Measurements from ENCODE around the gene SH3RF3.
"Not testable (repeated sequence)": the region's sequence is repeated elsewhere in the genome, so short reads cannot be mapped to it uniquely, and the experiment has no call there.

SH3RF3 gene

DNA sequence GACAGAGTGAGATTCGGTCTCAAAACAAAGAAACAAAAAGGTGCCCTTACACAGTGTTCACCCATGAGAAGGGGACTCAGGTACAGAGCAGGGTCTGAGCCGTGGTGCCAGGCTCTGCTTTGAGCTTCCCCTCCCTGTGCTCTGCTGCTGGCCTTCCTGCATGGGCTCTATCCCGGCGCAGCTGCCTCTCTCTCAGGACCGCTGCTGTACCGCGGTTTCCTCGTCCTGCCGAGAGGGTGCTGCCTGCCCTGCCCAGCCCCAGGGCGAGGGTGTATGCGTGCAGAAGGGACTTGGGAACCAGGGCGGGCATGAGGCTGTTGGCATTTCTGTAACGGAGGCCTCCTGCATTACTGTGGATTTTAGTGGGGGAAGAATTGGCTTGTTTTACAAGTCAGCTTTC is 30.1 kb downstream of the SH3RF3 start:
- DNase-seq, result no peak

GRCh38 chr2:109160714-109161440 is 31.9 kb downstream of the SH3RF3 start:
- no peak for DNase-seq

DNA sequence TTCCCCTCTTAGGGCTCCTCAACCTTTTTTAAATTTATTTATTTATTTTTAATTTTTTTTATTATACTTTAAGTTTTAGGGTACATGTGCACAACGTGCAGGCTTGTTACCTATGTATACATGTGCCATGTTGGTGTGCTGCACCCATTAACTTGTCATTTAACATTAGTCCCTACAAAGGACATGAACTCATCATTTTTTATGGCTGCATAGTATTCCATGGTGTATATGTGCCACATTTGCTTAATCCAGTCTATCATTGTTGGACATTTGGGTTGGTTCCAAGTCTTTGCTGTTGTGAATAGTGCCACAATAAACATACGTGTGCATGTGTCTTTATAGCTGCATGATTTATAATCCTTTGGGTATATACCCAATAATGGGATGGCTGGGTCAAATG is 33.4 kb downstream of the SH3RF3 start:
- not testable (repeated sequence) for DNase-seq

- peak in 1 of 2 experiments; percentile 51 for DNase-seq
These were observed 34.0 kb downstream of the SH3RF3 start for GRCh38 chr2:109162999-109163398.

GRCh38 chr2:109164311-109164710 is 35.3 kb downstream of the SH3RF3 start:
- DNase-seq, result no peak

DNA sequence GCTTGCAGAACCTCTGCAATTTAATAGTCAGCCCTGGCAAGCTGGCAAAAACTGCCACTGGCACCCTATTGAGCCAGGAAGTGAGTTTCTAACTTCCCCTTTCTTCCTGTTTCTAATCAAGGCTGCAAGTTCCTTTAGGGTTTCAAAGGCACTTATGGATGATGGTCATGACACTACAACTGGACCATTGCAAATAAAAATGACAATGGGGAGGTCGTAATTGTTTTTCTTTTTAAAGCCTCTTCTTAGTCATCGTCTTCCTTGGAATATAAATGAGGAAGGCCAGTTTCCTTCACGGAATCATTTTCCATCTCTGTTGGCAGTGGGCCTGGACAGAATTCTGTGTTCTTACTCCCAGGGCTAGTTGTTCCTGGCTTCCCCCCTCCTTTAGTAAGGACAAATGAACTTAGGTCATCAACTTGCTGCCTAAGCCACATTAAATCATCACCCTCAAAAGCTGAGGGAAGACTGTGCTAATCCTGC is 35.8 kb downstream of the SH3RF3 start:
- DNase-seq, result no peak

DNA sequence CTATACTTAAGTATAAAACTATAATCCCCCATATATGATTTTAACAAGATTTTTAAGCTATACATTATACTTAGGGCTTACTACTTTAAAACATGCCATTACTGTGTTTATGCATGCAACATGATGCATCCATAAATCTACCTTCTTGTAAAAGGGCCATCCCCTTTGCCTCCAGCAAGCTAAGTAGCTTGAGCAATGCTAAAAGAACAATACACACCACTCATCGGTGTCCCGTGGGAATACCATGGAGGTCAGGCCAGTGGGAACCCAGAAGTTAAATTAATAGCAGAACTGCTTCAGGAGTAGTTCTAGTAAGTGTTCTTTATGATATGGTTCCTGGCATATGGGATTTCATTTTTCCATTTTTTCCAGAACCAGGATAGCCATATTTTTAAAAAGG is 37.8 kb downstream of the SH3RF3 start:
- DNase-seq, result no peak

GRCh38 chr2:109168086-109168485 is 39.1 kb downstream of the SH3RF3 start:
- DNase-seq, result no peak

- no peak for DNase-seq
These were observed 39.7 kb downstream of the SH3RF3 start for GRCh38 chr2:109168716-109169115.

DNA sequence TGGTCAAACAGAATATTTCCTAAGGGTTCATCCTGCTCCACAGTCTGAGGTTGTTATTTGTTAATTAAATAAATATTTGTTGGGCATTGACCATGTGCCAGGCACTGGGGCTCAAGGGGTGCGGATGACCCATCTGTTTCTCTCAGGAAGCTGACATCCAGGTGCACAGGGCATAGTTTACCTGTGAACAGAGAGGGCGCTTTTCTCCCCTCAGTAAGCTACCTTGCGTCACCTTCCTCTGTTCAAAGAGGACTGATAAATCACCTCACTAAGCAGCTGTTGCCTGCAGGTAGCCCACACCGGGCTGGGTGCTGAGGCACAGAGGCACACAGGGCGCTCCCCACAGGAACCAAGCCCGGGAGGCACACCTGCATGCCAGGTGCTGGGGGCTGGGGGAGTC is 41.6 kb downstream of the SH3RF3 start:
- DNase-seq, result no peak

DNA sequence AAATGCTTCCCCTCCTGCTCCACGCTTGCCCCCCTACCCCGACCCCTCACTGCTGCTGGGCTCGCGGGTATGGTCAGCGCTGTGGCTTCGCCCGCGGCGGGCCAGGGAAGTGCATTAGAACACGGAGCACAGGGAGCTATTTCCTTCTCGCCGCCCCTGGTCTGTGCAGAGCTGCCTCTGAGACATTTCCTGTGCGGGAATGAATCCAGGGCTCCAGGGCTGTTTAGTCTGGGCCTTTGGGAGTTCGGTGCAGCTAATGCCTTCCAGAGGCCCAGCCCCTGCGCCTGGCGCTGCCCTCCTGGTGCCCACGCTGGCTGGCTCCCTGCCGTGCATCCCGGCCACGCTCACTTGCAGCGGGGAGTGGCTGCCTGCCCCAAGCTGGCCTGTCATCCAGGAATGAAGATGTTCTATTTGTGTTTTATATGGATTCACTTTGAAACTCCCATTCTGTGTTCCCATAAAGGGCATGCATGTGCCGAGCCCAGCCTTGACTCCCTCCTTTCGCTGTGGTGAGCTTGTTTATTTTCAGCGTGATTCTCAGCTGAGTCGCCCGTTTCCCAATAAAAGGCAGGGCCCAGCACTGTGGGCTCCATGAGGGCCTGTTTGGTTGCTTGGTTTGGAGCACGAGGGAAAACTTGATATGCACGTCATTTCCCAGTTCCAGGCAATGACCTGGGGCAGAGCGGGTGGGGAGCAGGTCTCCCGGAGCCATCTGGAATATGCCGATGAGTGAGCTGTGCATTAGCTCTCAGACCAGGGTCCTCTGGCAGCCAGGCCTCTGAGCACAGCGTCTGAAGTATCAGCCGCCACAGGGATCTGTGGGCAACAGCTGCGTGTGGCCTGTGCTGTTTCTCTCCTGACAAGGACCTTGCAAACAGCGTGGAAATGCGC is 42.7 kb downstream of the SH3RF3 start:
- no peak for DNase-seq

- no peak for DNase-seq
These were observed 43.6 kb downstream of the SH3RF3 start for GRCh38 chr2:109172556-109173105.

- DNase-seq, result peak in 1 of 2 experiments; percentile 12
These were observed 44.5 kb downstream of the SH3RF3 start for GRCh38 chr2:109173311-109174171.

GRCh38 chr2:109174214-109174613 is 45.2 kb downstream of the SH3RF3 start:
- no peak for DNase-seq

GRCh38 chr2:109174626-109175349 is 45.8 kb downstream of the SH3RF3 start:
- no peak for DNase-seq

DNA sequence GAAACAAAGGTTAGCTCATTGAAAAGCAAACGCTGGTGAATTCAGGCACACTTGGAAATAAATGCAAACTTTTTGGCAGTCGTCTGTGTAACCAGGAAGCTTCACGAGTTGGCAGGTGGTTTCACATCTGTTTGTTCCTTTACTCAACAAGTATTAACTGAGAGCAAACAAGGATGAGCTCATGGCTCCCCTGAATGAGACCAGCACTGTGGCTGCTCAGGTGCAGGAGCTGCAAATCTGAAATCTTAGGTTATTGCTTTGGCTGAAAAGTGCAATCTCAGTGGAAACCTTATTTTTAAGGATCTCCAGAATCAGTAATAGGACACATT is 46.3 kb downstream of the SH3RF3 start:
- peak; percentile 6 to 50 for DNase-seq

DNA sequence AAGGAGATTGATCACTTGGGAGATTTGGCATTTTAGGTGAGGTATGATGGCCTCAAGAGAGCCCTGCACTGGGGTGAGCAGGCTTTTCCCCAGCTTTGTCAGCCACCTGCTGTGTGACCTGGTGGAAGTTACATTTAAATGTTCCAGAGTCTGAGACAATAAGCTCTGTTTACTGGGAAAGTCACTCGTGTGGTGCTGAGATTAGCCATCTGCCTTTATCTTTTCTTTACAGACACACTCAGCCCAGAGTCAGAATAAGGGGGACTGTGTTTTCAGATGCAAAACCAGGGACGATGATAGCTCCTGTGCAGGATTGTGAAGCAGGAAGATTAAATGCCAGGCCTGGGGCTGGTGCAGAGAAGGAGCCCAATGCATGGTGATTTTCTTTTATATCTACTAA is 47.9 kb downstream of the SH3RF3 start:
- DNase-seq, result no peak

GRCh38 chr2:109177635-109178034 is 48.6 kb downstream of the SH3RF3 start:
- no peak for DNase-seq

GRCh38 chr2:109178968-109179367 is 50.0 kb downstream of the SH3RF3 start:
- no peak for DNase-seq

GRCh38 chr2:109180786-109181185 is 51.8 kb downstream of the SH3RF3 start:
- DNase-seq, result no peak

GRCh38 chr2:109182426-109182825 is 53.4 kb downstream of the SH3RF3 start:
- no peak for DNase-seq

DNA sequence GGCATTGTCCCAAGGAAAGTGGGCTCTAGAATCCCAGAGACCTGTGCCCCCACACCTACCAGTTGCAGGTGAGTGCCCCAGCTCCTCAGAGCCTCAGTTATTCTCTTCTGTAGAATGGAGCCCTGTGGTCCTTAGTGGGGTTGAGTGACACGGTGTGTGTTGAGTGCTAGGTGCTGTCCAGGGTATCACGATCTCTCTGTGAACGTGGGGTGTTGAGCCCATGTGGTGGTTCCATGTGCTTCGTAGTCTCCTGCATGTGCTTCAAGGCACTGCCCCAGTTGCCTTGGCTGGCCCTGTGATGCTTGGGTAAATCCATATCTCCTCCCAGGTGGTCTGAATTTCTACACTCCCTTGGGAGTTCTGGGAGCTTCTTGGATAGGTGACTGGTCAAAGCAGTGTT is 54.9 kb downstream of the SH3RF3 start:
- no peak for DNase-seq

Measured in NCI-H446 (cell line).